ENCODE data around the gene COLGALT1. TPM values are rescaled to one million over a fixed set of nuclear protein-coding genes. Genes with fewer than 3 reads are reported as not detected.

Gene COLGALT1
- total and polyA plus RNA-seq, 10 of the 15 experiments (the other 5 are each of a cell fraction or from before 2014, with no cell fraction given): 1.2 to 78.8 (median 29.8) TPM

DNA sequence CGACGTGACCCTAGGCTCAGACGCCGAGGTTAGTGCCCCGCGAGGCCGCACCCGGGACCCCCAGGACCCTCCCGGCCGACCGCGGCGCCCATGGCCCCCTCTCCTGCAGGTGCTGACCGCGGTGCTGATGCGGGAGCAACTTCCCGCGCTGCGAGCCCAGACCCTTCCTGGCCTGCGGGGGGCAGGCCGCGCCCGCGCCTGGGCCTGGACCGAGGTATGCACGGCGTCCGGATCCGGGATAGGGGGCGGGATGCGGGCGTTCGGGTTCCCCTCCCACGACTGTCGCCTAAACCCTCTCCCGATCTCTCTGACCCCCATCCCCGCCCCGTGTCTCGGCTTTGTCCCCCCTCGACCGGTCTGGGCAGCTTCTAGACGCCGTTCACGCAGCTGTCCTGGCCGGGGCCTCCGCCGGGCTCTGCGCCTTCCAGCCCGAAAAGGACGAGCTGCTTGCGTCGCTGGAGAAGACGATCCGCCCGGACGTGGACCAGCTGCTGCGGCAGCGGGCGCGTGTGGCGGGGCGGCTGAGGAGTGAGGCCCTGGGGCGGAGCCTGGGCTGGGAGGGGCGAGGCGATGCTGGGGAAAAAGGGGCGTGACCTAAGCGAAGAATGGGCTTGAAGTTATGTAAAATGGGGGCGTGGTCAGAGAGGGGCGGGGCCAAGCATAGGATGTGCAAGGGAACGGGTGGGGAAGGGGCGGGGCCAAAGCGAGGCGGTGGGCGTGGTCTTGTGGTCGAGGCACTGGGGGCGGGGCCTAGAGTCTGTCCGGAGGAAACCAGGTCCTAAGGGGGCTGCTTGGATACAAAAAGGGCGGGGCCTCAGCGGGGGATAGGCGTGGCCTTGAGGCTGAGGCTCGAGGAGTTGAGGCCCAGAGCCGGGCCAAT lies 16.0 kb upstream of the COLGALT1 start (continued):
- TF ChIP-seq, protein P1, sequence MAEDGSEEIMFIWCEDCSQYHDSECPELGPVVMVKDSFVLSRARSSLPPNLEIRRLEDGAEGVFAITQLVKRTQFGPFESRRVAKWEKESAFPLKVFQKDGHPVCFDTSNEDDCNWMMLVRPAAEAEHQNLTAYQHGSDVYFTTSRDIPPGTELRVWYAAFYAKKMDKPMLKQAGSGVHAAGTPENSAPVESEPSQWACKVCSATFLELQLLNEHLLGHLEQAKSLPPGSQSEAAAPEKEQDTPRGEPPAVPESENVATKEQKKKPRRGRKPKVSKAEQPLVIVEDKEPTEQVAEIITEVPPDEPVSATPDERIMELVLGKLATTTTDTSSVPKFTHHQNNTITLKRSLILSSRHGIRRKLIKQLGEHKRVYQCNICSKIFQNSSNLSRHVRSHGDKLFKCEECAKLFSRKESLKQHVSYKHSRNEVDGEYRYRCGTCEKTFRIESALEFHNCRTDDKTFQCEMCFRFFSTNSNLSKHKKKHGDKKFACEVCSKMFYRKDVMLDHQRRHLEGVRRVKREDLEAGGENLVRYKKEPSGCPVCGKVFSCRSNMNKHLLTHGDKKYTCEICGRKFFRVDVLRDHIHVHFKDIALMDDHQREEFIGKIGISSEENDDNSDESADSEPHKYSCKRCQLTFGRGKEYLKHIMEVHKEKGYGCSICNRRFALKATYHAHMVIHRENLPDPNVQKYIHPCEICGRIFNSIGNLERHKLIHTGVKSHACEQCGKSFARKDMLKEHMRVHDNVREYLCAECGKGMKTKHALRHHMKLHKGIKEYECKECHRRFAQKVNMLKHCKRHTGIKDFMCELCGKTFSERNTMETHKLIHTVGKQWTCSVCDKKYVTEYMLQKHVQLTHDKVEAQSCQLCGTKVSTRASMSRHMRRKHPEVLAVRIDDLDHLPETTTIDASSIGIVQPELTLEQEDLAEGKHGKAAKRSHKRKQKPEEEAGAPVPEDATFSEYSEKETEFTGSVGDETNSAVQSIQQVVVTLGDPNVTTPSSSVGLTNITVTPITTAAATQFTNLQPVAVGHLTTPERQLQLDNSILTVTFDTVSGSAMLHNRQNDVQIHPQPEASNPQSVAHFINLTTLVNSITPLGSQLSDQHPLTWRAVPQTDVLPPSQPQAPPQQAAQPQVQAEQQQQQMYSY (CRISPR knock-in tag; IDR thresholded peaks at IDR 0.05): no peak
- TF ChIP-seq CEBPB (IDR thresholded peaks at IDR 0.05; ENCODE audit: borderline replicate concordance in 1 of 2, low read depth in 2 of 2, low read length in 2 of 2) (no peak), CREM (IDR thresholded peaks at IDR 0.05; ENCODE audit: low read depth) (no peak), SP1 (IDR thresholded peaks at IDR 0.05; ENCODE audit: low read depth, low read length) (peak; percentile 31), RB1 (IDR thresholded peaks at IDR 0.05; ENCODE audit: borderline replicate concordance) (no peak), TARDBP (IDR thresholded peaks at IDR 0.05; ENCODE audit: borderline replicate concordance) (no peak), SPI1 (IDR thresholded peaks at IDR 0.05; ENCODE audit: borderline replicate concordance, insufficient read depth, low read depth, low read length) (no peak), TCF12 (IDR thresholded peaks at IDR 0.05; ENCODE audit: low read depth, low read length) (peak; percentile 85), CHD2 (IDR thresholded peaks at IDR 0.05; ENCODE audit: borderline replicate concordance, low read depth, low read length) (no peak), NFIC (IDR thresholded peaks at IDR 0.05; ENCODE audit: low read depth, low read length) (no peak), BHLHE40 (IDR thresholded peaks at IDR 0.05; ENCODE audit: borderline replicate concordance in 1 of 2, low read depth in 2 of 2, low read length in 1 of 2) (no peak)
- TF ChIP-seq, protein P2, sequence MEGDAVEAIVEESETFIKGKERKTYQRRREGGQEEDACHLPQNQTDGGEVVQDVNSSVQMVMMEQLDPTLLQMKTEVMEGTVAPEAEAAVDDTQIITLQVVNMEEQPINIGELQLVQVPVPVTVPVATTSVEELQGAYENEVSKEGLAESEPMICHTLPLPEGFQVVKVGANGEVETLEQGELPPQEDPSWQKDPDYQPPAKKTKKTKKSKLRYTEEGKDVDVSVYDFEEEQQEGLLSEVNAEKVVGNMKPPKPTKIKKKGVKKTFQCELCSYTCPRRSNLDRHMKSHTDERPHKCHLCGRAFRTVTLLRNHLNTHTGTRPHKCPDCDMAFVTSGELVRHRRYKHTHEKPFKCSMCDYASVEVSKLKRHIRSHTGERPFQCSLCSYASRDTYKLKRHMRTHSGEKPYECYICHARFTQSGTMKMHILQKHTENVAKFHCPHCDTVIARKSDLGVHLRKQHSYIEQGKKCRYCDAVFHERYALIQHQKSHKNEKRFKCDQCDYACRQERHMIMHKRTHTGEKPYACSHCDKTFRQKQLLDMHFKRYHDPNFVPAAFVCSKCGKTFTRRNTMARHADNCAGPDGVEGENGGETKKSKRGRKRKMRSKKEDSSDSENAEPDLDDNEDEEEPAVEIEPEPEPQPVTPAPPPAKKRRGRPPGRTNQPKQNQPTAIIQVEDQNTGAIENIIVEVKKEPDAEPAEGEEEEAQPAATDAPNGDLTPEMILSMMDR (IDR thresholded peaks at IDR 0.05 in 2 of 3, conservative IDR thresholded peaks at IDR 0.05 in 1 of 3; ENCODE audit: control insufficient read depth in 2 of 3, extremely low read depth in 1 of 3, insufficient read depth in 1 of 3, low read depth in 3 of 3, low read length in 3 of 3): 0 out of 6 replicates have a peak, but pooled peaks of 1 of the 3 experiments have one; percentile 1
- TF ChIP-seq, protein P3, sequence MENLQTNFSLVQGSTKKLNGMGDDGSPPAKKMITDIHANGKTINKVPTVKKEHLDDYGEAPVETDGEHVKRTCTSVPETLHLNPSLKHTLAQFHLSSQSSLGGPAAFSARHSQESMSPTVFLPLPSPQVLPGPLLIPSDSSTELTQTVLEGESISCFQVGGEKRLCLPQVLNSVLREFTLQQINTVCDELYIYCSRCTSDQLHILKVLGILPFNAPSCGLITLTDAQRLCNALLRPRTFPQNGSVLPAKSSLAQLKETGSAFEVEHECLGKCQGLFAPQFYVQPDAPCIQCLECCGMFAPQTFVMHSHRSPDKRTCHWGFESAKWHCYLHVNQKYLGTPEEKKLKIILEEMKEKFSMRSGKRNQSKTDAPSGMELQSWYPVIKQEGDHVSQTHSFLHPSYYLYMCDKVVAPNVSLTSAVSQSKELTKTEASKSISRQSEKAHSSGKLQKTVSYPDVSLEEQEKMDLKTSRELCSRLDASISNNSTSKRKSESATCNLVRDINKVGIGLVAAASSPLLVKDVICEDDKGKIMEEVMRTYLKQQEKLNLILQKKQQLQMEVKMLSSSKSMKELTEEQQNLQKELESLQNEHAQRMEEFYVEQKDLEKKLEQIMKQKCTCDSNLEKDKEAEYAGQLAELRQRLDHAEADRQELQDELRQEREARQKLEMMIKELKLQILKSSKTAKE (IDR thresholded peaks at IDR 0.05; ENCODE audit: low read depth, poor library complexity, severe bottlenecking): no peak
- TF ChIP-seq, protein P4, sequence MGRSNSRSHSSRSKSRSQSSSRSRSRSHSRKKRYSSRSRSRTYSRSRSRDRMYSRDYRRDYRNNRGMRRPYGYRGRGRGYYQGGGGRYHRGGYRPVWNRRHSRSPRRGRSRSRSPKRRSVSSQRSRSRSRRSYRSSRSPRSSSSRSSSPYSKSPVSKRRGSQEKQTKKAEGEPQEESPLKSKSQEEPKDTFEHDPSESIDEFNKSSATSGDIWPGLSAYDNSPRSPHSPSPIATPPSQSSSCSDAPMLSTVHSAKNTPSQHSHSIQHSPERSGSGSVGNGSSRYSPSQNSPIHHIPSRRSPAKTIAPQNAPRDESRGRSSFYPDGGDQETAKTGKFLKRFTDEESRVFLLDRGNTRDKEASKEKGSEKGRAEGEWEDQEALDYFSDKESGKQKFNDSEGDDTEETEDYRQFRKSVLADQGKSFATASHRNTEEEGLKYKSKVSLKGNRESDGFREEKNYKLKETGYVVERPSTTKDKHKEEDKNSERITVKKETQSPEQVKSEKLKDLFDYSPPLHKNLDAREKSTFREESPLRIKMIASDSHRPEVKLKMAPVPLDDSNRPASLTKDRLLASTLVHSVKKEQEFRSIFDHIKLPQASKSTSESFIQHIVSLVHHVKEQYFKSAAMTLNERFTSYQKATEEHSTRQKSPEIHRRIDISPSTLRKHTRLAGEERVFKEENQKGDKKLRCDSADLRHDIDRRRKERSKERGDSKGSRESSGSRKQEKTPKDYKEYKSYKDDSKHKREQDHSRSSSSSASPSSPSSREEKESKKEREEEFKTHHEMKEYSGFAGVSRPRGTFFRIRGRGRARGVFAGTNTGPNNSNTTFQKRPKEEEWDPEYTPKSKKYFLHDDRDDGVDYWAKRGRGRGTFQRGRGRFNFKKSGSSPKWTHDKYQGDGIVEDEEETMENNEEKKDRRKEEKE (IDR thresholded peaks at IDR 0.05): no peak
- TF ChIP-seq, protein P5, sequence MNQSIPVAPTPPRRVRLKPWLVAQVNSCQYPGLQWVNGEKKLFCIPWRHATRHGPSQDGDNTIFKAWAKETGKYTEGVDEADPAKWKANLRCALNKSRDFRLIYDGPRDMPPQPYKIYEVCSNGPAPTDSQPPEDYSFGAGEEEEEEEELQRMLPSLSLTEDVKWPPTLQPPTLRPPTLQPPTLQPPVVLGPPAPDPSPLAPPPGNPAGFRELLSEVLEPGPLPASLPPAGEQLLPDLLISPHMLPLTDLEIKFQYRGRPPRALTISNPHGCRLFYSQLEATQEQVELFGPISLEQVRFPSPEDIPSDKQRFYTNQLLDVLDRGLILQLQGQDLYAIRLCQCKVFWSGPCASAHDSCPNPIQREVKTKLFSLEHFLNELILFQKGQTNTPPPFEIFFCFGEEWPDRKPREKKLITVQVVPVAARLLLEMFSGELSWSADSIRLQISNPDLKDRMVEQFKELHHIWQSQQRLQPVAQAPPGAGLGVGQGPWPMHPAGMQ (IDR thresholded peaks at IDR 0.05; ENCODE audit: borderline replicate concordance): no peak

All from GM12878 (cell line).